ENCODE data around the gene SLC6A9.

GRCh38 chr1:43990271-43991199, 40.7 kb downstream of the SLC6A9 start:
- TF ChIP-seq CTCF (IDR thresholded peaks at IDR 0.05) = no peak
- TF ChIP-seq POLR2A (IDR thresholded peaks at IDR 0.05) = no peak

Data from upper lobe of left lung (tissue), 4 donors.